ENCODE measurements around the gene JSRP1. TPM values are rescaled to one million over a fixed set of nuclear protein-coding genes. Genes with fewer than 3 reads are reported as not detected.

Gene JSRP1
- total RNA-seq, 1 donor: 0.72 TPM

DNA sequence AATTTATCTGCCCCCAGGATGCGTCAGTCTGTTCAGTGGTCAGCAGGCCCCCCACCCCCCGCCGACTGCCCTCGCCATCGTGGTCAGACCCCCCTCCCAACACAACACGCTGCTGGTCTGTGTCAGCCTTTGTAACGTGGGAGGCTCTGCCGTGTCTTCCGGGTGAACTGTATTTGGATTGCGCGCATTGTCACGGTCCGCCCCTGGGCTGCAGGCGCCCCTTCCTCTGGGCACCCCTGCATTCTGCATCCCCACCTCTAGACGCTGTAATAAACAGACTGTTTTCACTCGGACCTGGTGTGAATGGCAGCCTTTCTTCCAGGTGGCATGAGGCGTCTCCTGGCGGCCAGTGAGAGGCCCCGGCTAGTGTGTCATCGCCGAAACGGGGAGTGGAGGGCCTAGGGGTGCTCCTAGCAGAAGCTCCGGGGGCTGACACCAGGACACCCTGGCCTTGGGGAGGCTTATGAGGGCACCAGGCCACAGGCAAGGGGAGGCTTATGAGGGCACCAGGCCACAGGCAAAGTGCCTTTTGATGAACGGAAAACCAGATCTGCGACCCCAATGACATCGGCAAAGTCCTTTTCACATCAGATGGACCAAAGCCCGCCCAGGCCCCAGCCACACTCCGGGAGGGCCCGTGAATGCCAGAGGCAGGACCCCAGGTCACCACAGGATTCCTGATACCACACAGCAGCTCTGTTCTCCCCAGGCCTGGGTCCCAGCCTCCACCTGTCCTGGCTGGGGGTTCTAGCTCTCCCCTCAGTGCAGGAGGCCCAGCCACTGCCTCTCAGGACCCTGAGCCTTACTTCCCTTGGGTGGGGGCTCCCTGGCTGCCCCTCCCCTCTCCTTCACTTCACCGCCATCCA, 23.7 kb downstream of the JSRP1 start:
- TF ChIP-seq, protein P1, sequence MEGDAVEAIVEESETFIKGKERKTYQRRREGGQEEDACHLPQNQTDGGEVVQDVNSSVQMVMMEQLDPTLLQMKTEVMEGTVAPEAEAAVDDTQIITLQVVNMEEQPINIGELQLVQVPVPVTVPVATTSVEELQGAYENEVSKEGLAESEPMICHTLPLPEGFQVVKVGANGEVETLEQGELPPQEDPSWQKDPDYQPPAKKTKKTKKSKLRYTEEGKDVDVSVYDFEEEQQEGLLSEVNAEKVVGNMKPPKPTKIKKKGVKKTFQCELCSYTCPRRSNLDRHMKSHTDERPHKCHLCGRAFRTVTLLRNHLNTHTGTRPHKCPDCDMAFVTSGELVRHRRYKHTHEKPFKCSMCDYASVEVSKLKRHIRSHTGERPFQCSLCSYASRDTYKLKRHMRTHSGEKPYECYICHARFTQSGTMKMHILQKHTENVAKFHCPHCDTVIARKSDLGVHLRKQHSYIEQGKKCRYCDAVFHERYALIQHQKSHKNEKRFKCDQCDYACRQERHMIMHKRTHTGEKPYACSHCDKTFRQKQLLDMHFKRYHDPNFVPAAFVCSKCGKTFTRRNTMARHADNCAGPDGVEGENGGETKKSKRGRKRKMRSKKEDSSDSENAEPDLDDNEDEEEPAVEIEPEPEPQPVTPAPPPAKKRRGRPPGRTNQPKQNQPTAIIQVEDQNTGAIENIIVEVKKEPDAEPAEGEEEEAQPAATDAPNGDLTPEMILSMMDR (IDR thresholded peaks at IDR 0.05; ENCODE audit: extremely low read depth, low read depth, low read length): no peak
- Histone ChIP-seq H3K79me2 (ENCODE audit: insufficient read depth, low read length) (peaks cover 74% of the 10 kb centered on the region), H3K4me2 (ENCODE audit: insufficient read depth, low read length) (no peak overlapping the region), H3K4me1 (ENCODE audit: insufficient read depth, low read length) (peaks cover 10% of the 10 kb centered on the region), H3K36me3 (ENCODE audit: insufficient read depth, low read length) (peaks cover 39% of the 10 kb centered on the region), H3K9me3 (ENCODE audit: low read depth, low read length) (no peaks in the 10 kb centered on the region), H2AFZ (ENCODE audit: low read length) (no peak overlapping the region), H3K27me3 (ENCODE audit: insufficient read depth, low read length) (no peaks in the 10 kb centered on the region), H3K4me3 (ENCODE audit: insufficient read depth, low read length) (no peak overlapping the region), H4K20me1 (ENCODE audit: insufficient read depth, low read length) (peaks cover 22% of the 10 kb centered on the region), H3K27ac (ENCODE audit: low read depth, low read length) (no peak overlapping the region)
- no peak for DNase-seq (ENCODE audit: insufficient read length, low spot score, missing footprints)

DNA sequence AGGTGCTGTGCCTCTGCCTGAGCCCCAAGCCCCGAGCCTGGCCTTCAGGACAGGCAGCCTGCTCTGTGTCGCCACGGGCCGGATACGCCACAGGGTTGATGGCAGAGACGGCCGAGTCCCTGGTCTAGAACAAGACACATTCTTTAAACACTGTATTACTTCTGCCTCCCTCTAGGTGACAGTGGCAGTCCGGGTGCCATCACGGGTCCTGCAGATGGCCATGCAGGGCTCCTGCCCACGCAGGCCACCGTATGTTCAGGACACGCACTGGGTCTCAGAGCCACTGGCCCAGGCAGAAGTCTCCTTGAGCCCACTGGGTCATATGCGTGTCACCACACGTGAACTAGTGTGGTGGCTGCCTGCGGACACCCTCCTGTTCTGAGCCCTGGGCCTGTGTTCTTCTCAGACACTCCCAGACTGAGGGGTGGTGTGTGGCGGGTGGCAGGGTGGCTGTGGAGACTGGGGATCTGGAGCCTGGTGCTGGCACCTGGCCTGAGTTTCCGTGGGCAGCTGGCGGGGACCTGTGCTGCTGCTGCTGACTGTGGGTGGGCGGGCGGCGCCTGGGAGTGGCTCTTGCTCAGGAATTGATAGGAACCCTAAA, 24.5 kb downstream of the JSRP1 start:
- H3K4me1 ChIP-seq (ENCODE audit: insufficient read depth, low read length): peaks cover 7% of the 10 kb centered on the region
- no peaks in the 10 kb centered on the region for H3K27me3 ChIP-seq (ENCODE audit: insufficient read depth, low read length)
- peak; percentile 96 for DNase-seq (ENCODE audit: insufficient read length, low spot score, missing footprints)
- TF ChIP-seq, protein P1 (IDR thresholded peaks at IDR 0.05; ENCODE audit: extremely low read depth, low read depth, low read length): peak; percentile 7
- peak overlapping the region; percentile 23 for H3K27ac ChIP-seq (ENCODE audit: low read depth, low read length)
- H3K36me3 ChIP-seq (ENCODE audit: insufficient read depth, low read length): peaks cover 39% of the 10 kb centered on the region
- H3K9me3 ChIP-seq (ENCODE audit: low read depth, low read length): no peaks in the 10 kb centered on the region
- H3K4me3 ChIP-seq (ENCODE audit: insufficient read depth, low read length): no peak overlapping the region
- peaks cover 17% of the 10 kb centered on the region for H4K20me1 ChIP-seq (ENCODE audit: insufficient read depth, low read length)
- no peak overlapping the region for H3K4me2 ChIP-seq (ENCODE audit: insufficient read depth, low read length)
- no peak overlapping the region for H2AFZ ChIP-seq (ENCODE audit: low read length)
- H3K79me2 ChIP-seq (ENCODE audit: insufficient read depth, low read length): peaks cover 66% of the 10 kb centered on the region

DNA sequence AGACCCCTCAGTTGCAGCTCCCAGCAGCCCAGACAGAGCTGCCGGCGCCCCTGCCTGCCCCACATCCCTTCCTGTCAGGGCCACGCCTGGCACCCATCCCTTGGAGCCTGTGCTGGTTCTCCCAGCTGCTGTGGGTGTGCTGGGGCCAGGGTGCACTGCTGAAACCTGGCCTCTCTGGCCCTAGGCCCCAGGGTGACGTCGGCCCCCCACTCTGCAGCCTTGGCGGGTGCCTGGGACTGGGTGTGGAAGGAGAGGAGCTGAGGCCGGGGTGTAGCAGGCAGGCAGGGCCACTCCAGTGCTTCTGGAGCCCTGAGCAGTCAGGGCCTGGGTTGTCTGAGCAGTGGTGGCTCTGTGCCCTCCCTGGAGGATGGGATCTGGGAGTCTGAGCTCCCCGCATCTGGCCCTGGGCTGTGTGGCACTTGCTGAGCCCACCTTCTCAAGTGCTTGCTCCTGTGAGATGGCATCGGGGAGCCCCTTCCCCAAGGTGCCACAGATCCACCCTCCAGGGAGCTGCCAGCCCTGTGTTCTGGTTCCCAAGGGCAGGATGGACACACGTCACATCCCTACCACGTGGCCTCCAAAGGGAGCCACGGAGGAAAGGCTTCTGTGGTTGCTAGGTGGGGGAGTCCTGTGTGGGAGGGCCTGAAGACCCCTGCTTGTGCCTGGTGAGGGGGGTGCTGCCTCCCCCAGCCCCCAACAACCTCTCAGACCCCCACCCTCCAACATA, 25.2 kb downstream of the JSRP1 start:
- no peaks in the 10 kb centered on the region for H3K9me3 ChIP-seq (ENCODE audit: low read depth, low read length)
- no peak overlapping the region for H2AFZ ChIP-seq (ENCODE audit: low read length)
- TF ChIP-seq, protein P1 (IDR thresholded peaks at IDR 0.05; ENCODE audit: extremely low read depth, low read depth, low read length): no peak
- H3K4me3 ChIP-seq (ENCODE audit: insufficient read depth, low read length): no peak overlapping the region
- H3K79me2 ChIP-seq (ENCODE audit: insufficient read depth, low read length): peaks cover 64% of the 10 kb centered on the region
- no peak overlapping the region for H3K27ac ChIP-seq (ENCODE audit: low read depth, low read length)
- DNase-seq (ENCODE audit: insufficient read length, low spot score, missing footprints): peak; percentile 91
- H3K36me3 ChIP-seq (ENCODE audit: insufficient read depth, low read length): peaks cover 40% of the 10 kb centered on the region
- H3K4me2 ChIP-seq (ENCODE audit: insufficient read depth, low read length): no peak overlapping the region
- H4K20me1 ChIP-seq (ENCODE audit: insufficient read depth, low read length): peaks cover 17% of the 10 kb centered on the region
- peaks cover 7% of the 10 kb centered on the region for H3K4me1 ChIP-seq (ENCODE audit: insufficient read depth, low read length)
- H3K27me3 ChIP-seq (ENCODE audit: insufficient read depth, low read length): no peaks in the 10 kb centered on the region
